ENCODE data around the gene CSRNP3.

DNA sequence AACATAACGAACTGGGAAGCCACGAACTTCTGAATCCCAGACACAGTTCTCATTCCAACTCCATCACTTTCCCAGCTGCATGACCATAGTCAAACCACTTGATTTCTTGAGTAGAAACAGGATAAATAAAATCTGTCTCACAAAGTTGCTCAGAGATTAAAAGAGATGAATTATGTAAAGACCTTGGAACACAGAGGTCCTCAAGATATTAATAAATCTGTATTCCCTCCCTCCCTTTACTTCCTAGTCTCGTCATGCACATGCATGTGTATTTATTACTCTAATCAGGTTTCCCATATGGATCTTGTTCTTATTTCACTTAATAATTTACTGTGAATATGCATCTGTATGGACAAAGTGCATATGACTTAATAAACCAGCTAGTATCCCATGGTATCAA lies 21.1 kb upstream of the CSRNP3 start:
- TF ChIP-seq, protein P1, sequence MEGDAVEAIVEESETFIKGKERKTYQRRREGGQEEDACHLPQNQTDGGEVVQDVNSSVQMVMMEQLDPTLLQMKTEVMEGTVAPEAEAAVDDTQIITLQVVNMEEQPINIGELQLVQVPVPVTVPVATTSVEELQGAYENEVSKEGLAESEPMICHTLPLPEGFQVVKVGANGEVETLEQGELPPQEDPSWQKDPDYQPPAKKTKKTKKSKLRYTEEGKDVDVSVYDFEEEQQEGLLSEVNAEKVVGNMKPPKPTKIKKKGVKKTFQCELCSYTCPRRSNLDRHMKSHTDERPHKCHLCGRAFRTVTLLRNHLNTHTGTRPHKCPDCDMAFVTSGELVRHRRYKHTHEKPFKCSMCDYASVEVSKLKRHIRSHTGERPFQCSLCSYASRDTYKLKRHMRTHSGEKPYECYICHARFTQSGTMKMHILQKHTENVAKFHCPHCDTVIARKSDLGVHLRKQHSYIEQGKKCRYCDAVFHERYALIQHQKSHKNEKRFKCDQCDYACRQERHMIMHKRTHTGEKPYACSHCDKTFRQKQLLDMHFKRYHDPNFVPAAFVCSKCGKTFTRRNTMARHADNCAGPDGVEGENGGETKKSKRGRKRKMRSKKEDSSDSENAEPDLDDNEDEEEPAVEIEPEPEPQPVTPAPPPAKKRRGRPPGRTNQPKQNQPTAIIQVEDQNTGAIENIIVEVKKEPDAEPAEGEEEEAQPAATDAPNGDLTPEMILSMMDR (IDR thresholded peaks at IDR 0.05): no peak
- TF ChIP-seq, protein P2, sequence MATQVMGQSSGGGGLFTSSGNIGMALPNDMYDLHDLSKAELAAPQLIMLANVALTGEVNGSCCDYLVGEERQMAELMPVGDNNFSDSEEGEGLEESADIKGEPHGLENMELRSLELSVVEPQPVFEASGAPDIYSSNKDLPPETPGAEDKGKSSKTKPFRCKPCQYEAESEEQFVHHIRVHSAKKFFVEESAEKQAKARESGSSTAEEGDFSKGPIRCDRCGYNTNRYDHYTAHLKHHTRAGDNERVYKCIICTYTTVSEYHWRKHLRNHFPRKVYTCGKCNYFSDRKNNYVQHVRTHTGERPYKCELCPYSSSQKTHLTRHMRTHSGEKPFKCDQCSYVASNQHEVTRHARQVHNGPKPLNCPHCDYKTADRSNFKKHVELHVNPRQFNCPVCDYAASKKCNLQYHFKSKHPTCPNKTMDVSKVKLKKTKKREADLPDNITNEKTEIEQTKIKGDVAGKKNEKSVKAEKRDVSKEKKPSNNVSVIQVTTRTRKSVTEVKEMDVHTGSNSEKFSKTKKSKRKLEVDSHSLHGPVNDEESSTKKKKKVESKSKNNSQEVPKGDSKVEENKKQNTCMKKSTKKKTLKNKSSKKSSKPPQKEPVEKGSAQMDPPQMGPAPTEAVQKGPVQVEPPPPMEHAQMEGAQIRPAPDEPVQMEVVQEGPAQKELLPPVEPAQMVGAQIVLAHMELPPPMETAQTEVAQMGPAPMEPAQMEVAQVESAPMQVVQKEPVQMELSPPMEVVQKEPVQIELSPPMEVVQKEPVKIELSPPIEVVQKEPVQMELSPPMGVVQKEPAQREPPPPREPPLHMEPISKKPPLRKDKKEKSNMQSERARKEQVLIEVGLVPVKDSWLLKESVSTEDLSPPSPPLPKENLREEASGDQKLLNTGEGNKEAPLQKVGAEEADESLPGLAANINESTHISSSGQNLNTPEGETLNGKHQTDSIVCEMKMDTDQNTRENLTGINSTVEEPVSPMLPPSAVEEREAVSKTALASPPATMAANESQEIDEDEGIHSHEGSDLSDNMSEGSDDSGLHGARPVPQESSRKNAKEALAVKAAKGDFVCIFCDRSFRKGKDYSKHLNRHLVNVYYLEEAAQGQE (IDR thresholded peaks at IDR 0.05; ENCODE audit: insufficient read depth in 1 of 2, low read depth in 2 of 2, low read length in 1 of 2): no peak
- no peak for TF ChIP-seq POLR2AphosphoS5 (IDR thresholded peaks at IDR 0.05; ENCODE audit: low read depth, low read length)
- no peak for TF ChIP-seq TCF7L2 (IDR thresholded peaks at IDR 0.05; ENCODE audit: low read depth, low read length)
- no peak for TF ChIP-seq SIN3A (IDR thresholded peaks at IDR 0.05; ENCODE audit: borderline replicate concordance, insufficient read depth, low read depth, low read length)

Measured in Panc1 (cell line).